HS-27A (cell line): Measurements from ENCODE around the gene CENPN.

Source experiments
- DNase-seq: peaks from one replicate; pipeline ENCODE4 v3.0.0-alpha.2; 2012; ENCODE audit warnings: low read depth, missing footprints

The CENPN gene

GRCh38 chr16:80991792-80992430 lies 15.1 kb upstream of the CENPN start:
- no peak for DNase-seq

- DNase-seq = no peak
These were observed 14.2 kb upstream of the CENPN start for GRCh38 chr16:80992676-80993293.

GRCh38 chr16:80993307-80993706 lies 13.7 kb upstream of the CENPN start:
- no peak for DNase-seq

GRCh38 chr16:80993834-80994233 lies 13.2 kb upstream of the CENPN start:
- DNase-seq = no peak

- DNase-seq = no peak
These were observed 12.6 kb upstream of the CENPN start for GRCh38 chr16:80994451-80994850.

GRCh38 chr16:80996688-80997138 lies 10.3 kb upstream of the CENPN start:
- no peak for DNase-seq

- DNase-seq = no peak
These were observed 9.7 kb upstream of the CENPN start for GRCh38 chr16:80997139-80997798.

GRCh38 chr16:80997964-80998620 lies 8.9 kb upstream of the CENPN start:
- no peak for DNase-seq

GRCh38 chr16:81000873-81001272 lies 6.1 kb upstream of the CENPN start:
- DNase-seq = no peak

- DNase-seq = no peak
These were observed 5.7 kb upstream of the CENPN start for GRCh38 chr16:81001330-81001729.

GRCh38 chr16:81003064-81003463 lies 4.0 kb upstream of the CENPN start:
- no peak for DNase-seq

GRCh38 chr16:81003610-81004460 lies 3.2 kb upstream of the CENPN start:
- no peak for DNase-seq

- DNase-seq = no peak
These were observed 2.2 kb upstream of the CENPN start for GRCh38 chr16:81004646-81005353.

GRCh38 chr16:81005610-81006161 lies 1.3 kb upstream of the CENPN start:
- DNase-seq = no peak

GRCh38 chr16:81006211-81006812 lies 702 bp upstream of the CENPN start:
- DNase-seq = no peak

- DNase-seq = no peak
These were observed 1.4 kb downstream of the CENPN start for GRCh38 chr16:81008505-81008789.

GRCh38 chr16:81012974-81013373 lies 6.0 kb downstream of the CENPN start:
- DNase-seq = no peak

- no peak for DNase-seq
These were observed 7.7 kb downstream of the CENPN start for GRCh38 chr16:81014672-81015071.

GRCh38 chr16:81018496-81018895 lies 11.5 kb downstream of the CENPN start:
- DNase-seq = no peak

GRCh38 chr16:81026429-81026828 lies 19.4 kb downstream of the CENPN start:
- no peak for DNase-seq
